ENCODE results near the gene GFY. TPM values are rescaled to one million over a fixed set of nuclear protein-coding genes. Genes with fewer than 3 reads are reported as not detected.

Gene GFY, protein sequence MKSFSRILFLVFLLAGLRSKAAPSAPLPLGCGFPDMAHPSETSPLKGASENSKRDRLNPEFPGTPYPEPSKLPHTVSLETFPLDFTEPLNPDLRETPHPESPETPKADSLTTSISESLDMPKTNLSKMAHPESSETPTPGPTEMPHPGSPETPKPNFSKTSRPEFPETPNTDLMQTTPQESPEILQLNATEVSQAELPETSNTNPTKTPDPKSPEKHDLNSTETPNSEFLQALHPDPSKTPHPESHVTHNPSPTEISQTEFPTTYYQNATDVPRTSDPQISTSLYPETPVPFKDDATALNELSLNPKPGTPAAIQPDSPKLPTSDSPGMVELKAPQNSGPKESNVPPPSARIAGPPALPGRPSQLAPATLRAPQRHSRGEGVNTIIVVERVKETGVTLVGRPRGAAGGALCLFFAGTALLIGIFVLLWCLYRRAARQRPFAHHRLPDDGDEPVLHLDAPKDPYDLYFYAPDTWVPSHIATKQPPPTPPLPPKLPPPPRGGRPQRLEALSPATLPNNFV
- total RNA-seq (not detected), polyA plus RNA-seq (not detected)

DNA sequence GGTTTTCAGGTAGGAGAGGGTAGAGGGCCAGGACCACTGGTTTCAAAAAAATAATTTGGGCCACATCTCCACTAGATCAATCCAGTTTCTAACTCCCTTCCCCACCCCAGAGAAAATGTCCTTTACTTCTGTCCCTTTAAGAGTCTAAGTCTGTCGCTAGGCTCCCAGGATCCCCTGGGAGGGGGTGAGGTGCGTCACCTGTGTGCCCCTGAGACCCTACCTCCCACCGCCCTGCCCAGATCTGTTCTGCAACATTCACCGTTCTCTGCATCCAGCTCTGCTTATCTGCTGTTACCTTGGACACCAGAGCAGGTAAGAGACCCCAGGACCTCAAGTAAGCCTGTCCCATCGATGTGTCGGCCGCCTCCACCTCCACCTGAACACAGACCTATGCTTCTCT is at the start of gene GFY:
Gene GFY (plus strand): TSS at position 211 of the 400 bp plus-strand sequence. CDS start 1,043 bp downstream, outside the sequence.
- Histone ChIP-seq H3K27ac (ENCODE audit: low read depth, low read length) (no peak within 1 kb of the TSS), H3K36me3 (ENCODE audit: insufficient read depth, low read length) (no peaks in the 10 kb centered on the region), H3K4me3 (ENCODE audit: low read length in 2 of 2) (no peak within 1 kb of the TSS), H3K4me1 (ENCODE audit: insufficient read depth, low read length) (peaks cover 56% of the 10 kb centered on the region), H3K27me3 (ENCODE audit: insufficient read depth, low read length) (peaks cover 70% of the 10 kb centered on the region), H3K9me3 (ENCODE audit: control insufficient read depth in 1 of 2, low read length in 2 of 2) (no peaks in the 10 kb centered on the region)
- Mint-ChIP-seq H3K27ac (peak within 1 kb of the TSS in 3 of 7 donors; percentile 52 to 74 (median 62)), H3K36me3 (peaks cover 0 to 5% of the 10 kb centered on the region in 2 donors), H3K27me3 (peaks cover 73 to 80% of the 10 kb centered on the region in 2 donors), H3K4me3 (peak within 1 kb of the TSS in 5 of 8 donors; percentile 52 to 88 (median 77)), H3K9me3 (peaks cover 0 to 3% (median 0%) of the 10 kb centered on the region in 8 donors), H3K4me1 (peaks cover 39 to 91% (median 62%) of the 10 kb centered on the region in 4 donors)
- ChIA-PET CTCF (ENCODE audit: partially characterized antibody) (interaction anchor here (1.0 to 2.2 kb wide), 3 partner anchors 16 to 34 kb away, joined by 3 to 7 read pairs (median 3); no protein-coding TSS in a partner anchor), POLR2A (ENCODE audit: partially characterized antibody) (interaction anchor here (0.5 to 2.4 kb wide), 6 partner anchors 12 to 44 kb away, joined by 3 to 10 read pairs (median 4); no protein-coding TSS in a partner anchor)
- peak in 1 of 5 donors; percentile 6 for DNase-seq
- intact Hi-C loops (cut with micrococcal nuclease): no loop called here

DNA sequence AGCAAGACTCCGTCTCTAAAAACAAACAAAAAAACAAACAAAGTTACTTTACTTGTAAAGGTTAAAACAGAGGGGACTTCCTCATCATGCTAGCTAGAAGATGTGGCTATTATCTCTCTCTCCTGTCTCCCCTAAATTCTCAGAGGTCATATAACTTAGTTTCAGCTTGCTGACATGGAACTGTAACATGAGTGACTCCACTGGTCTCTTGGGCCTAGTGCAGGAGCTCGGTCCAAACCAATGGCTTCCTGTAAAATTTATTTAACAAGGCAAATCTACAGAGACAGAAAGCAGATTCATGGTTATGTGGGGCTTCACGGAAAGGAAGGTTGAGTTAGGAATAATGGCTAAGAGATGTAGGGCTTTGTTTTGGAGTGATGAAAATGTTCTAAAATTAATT is 46.7 kb upstream of the GFY start:
- Histone ChIP-seq H3K4me3 (ENCODE audit: low read length in 2 of 2) (no peak overlapping the region), H3K36me3 (ENCODE audit: insufficient read depth, low read length) (no peaks in the 10 kb centered on the region), H3K9me3 (ENCODE audit: control insufficient read depth in 1 of 2, low read length in 2 of 2) (peaks cover 0 to 4% of the 10 kb centered on the region in 2 donors), H3K27ac (ENCODE audit: low read depth, low read length) (no peak overlapping the region), H3K27me3 (ENCODE audit: insufficient read depth, low read length) (no peaks in the 10 kb centered on the region), H3K4me1 (ENCODE audit: insufficient read depth, low read length) (no peaks in the 10 kb centered on the region)
- H3K4me1 Mint-ChIP-seq: no peaks in the 10 kb centered on the region
- intact Hi-C loops (cut with micrococcal nuclease): no loop called here
- POLR2A ChIA-PET (ENCODE audit: partially characterized antibody): no interaction called here
- peaks cover 0 to under 1% of the 10 kb centered on the region in 2 donors for H3K36me3 Mint-ChIP-seq
- no peak for DNase-seq
- peaks cover 0 to 11% (median 8%) of the 10 kb centered on the region in 8 donors for H3K9me3 Mint-ChIP-seq
- H3K4me3 Mint-ChIP-seq: no peak overlapping the region
- CTCF ChIA-PET (ENCODE audit: partially characterized antibody): interaction anchor here (1.0 kb wide), 1 partner anchor 45 kb away, joined by 4 read pairs; no protein-coding TSS in a partner anchor
- H3K27me3 Mint-ChIP-seq: peaks cover 4 to 6% of the 10 kb centered on the region in 2 donors
- H3K27ac Mint-ChIP-seq: no peak overlapping the region

DNA sequence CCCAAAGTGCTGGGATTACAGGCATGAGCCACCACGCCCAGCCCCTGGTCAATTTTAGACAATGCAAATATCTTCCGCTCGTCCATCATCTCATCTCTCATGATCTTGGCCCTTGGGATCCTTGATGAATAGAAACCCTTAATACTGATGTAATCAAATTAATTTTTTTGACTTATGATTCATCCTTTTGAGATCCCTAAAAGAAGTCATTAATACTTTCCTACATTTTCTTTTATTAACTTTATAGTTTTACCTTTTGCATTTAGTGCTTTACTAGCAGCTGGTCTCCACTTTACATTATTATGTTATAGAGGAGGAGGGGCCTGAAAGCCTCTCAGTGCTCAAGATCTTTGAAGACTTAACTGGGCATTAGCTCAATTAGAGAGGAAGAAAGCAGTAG is 44.8 kb upstream of the GFY start:
- intact Hi-C loops (cut with micrococcal nuclease): no loop called here
- Mint-ChIP-seq H3K27me3 (peaks cover 6 to 7% of the 10 kb centered on the region in 2 donors), H3K4me3 (no peak overlapping the region), H3K36me3 (peaks cover 0 to 1% of the 10 kb centered on the region in 2 donors), H3K9me3 (peaks cover 0 to 11% (median 8%) of the 10 kb centered on the region in 8 donors), H3K27ac (no peak overlapping the region), H3K4me1 (no peaks in the 10 kb centered on the region)
- Histone ChIP-seq H3K4me1 (ENCODE audit: insufficient read depth, low read length) (no peaks in the 10 kb centered on the region), H3K9me3 (ENCODE audit: control insufficient read depth in 1 of 2, low read length in 2 of 2) (peaks cover 0 to 4% of the 10 kb centered on the region in 2 donors), H3K27me3 (ENCODE audit: insufficient read depth, low read length) (no peaks in the 10 kb centered on the region), H3K36me3 (ENCODE audit: insufficient read depth, low read length) (no peaks in the 10 kb centered on the region), H3K4me3 (ENCODE audit: low read length in 2 of 2) (no peak overlapping the region), H3K27ac (ENCODE audit: low read depth, low read length) (no peak overlapping the region)
- ChIA-PET CTCF (ENCODE audit: partially characterized antibody) (interaction anchor here (1.8 kb wide), 1 partner anchor 90 kb away, joined by 6 read pairs; no protein-coding TSS in a partner anchor), POLR2A (ENCODE audit: partially characterized antibody) (no interaction called here)
- no peak for DNase-seq

DNA sequence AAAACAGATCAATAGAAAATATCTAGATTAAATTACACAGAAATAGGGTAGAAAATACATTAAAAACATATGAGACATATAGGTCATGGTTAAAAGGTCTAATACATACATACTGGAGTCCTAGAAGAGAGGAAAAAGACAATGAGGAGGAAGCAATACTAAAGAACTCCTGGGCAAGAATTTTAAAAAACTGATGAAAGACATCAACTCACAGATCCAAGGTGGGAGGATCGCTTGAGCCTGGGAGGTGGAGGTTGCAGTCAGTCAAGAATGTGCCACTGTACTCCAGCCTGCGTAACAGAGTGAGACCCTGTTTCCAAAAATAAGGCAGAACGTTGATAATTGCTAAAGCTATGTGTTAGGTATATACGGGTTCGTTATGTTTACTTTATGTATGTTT is 42.5 kb upstream of the GFY start:
- peak overlapping the region in 1 of 8 donors; percentile 17 for H3K4me3 Mint-ChIP-seq
- H3K4me3 ChIP-seq (ENCODE audit: low read length in 2 of 2): no peak overlapping the region
- no peaks in the 10 kb centered on the region for H3K36me3 ChIP-seq (ENCODE audit: insufficient read depth, low read length)
- no peak overlapping the region for H3K27ac Mint-ChIP-seq
- intact Hi-C loops (cut with micrococcal nuclease): no loop called here
- peaks cover 3% of the 10 kb centered on the region for H3K4me1 ChIP-seq (ENCODE audit: insufficient read depth, low read length)
- H3K27me3 ChIP-seq (ENCODE audit: insufficient read depth, low read length): no peaks in the 10 kb centered on the region
- H3K27ac ChIP-seq (ENCODE audit: low read depth, low read length): no peak overlapping the region
- peaks cover 0 to 4% of the 10 kb centered on the region in 2 donors for H3K9me3 ChIP-seq (ENCODE audit: control insufficient read depth in 1 of 2, low read length in 2 of 2)
- CTCF ChIA-PET (ENCODE audit: partially characterized antibody): interaction anchor here (0.6 kb wide), 1 partner anchor 88 kb away, joined by 3 read pairs; no protein-coding TSS in a partner anchor
- H3K27me3 Mint-ChIP-seq: peaks cover 2 to 5% of the 10 kb centered on the region in 2 donors
- POLR2A ChIA-PET (ENCODE audit: partially characterized antibody): interaction anchor here (1.0 kb wide), 1 partner anchor 47 kb away, joined by 3 read pairs; the partner anchor contains the start of gene CD37
- peaks cover 0 to 1% of the 10 kb centered on the region in 2 donors for H3K36me3 Mint-ChIP-seq
- no peak for DNase-seq
- H3K4me1 Mint-ChIP-seq: peaks cover 0 to 5% (median 0%) of the 10 kb centered on the region in 4 donors
- peaks cover 0 to 11% (median 8%) of the 10 kb centered on the region in 8 donors for H3K9me3 Mint-ChIP-seq

DNA sequence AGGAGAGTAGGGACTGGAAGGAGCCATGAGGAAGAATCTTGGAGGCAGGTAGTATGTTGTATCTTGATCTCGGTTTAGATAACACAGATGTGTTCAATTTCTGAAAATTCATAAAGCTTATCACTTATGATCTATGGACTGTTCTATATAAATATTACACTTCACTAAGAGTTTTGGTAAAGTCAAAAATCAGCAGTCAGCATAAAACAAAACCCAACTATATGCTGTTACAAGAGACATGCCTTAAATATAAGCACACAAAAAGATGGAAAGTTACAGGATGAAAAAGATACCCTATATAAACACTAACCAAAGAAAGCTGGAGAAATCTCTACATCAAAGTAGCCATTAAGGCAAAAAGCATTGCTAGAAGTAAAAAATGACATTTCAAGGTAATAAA is 41.6 kb upstream of the GFY start:
- H3K4me3 ChIP-seq (ENCODE audit: low read length in 2 of 2): no peak overlapping the region
- intact Hi-C loops (cut with micrococcal nuclease): no loop called here
- H3K36me3 Mint-ChIP-seq: peaks cover 0 to 1% of the 10 kb centered on the region in 2 donors
- H3K4me1 ChIP-seq (ENCODE audit: insufficient read depth, low read length): peaks cover 11% of the 10 kb centered on the region
- H3K9me3 ChIP-seq (ENCODE audit: control insufficient read depth in 1 of 2, low read length in 2 of 2): peaks cover 0 to 4% of the 10 kb centered on the region in 2 donors
- H3K4me3 Mint-ChIP-seq: no peak overlapping the region
- H3K27me3 ChIP-seq (ENCODE audit: insufficient read depth, low read length): no peaks in the 10 kb centered on the region
- POLR2A ChIA-PET (ENCODE audit: partially characterized antibody): interaction anchor here (1.0 kb wide), 1 partner anchor 48 kb away, joined by 3 read pairs; the partner anchor contains the start of gene CD37
- peaks cover 0 to 5% of the 10 kb centered on the region in 2 donors for H3K27me3 Mint-ChIP-seq
- peaks cover 0 to 11% (median 8%) of the 10 kb centered on the region in 8 donors for H3K9me3 Mint-ChIP-seq
- no peak overlapping the region for H3K27ac ChIP-seq (ENCODE audit: low read depth, low read length)
- no peak for DNase-seq
- no peak overlapping the region for H3K27ac Mint-ChIP-seq
- peaks cover 0 to 11% (median under 1%) of the 10 kb centered on the region in 4 donors for H3K4me1 Mint-ChIP-seq
- no peaks in the 10 kb centered on the region for H3K36me3 ChIP-seq (ENCODE audit: insufficient read depth, low read length)
- CTCF ChIA-PET (ENCODE audit: partially characterized antibody): interaction anchor here (0.8 to 1.1 kb wide), 2 partner anchors 8 to 90 kb away, joined by 3 read pairs; no protein-coding TSS in a partner anchor

DNA sequence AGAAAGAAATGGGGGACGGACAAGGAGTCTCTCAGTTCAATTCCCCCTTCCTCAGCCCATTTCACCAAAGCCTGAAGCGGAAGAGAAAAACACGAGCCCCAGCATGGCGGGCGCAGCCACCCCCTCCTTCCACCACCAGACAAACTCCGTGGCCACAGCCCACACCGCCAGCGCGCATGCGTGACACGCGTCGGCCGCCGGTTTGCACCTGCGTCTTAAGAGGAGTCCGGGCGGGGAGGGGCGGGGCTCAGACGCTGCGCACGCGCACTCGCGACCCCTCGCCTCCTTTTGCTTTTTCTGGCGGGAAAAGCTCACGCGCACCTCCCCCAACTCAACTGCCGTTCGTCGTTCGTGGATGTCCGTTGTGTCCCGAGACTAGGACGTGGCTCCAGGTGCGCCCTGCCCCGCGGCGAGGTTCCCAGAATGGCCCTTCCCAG is 37.2 kb upstream of the GFY start, which contains the start of gene KASH5:
Gene KASH5 (plus strand): TSS at position 314 of the 437 bp plus-strand sequence. CDS start 2,635 bp downstream, outside the sequence.
- Histone ChIP-seq H3K27me3 (ENCODE audit: insufficient read depth, low read length) (no peaks in the 10 kb centered on the region), H3K27ac (ENCODE audit: low read depth, low read length) (no peak within 1 kb of the TSS), H3K36me3 (ENCODE audit: insufficient read depth, low read length) (no peaks in the 10 kb centered on the region), H3K4me3 (ENCODE audit: low read length in 2 of 2) (no peak within 1 kb of the TSS), H3K4me1 (ENCODE audit: insufficient read depth, low read length) (peaks cover 21% of the 10 kb centered on the region), H3K9me3 (ENCODE audit: control insufficient read depth in 1 of 2, low read length in 2 of 2) (no peaks in the 10 kb centered on the region)
- CTCF ChIA-PET (ENCODE audit: partially characterized antibody): interaction anchor here (1.1 to 1.4 kb wide), 2 partner anchors 86 to 162 kb away, joined by 3 to 6 read pairs; partner anchors contain the start of gene FLT3LG
- POLR2A ChIA-PET (ENCODE audit: partially characterized antibody): interaction anchor here (0.7 to 2.1 kb wide), 4 partner anchors 53 to 162 kb away, joined by 4 to 10 read pairs (median 5); partner anchors contain the start of genes CD37 and PIH1D1
- intact Hi-C loops (cut with micrococcal nuclease): loop anchor here (1.0 to 2.0 kb wide), 2 partner anchors 25 to 292 kb away; partner anchors contain the start of genes DKKL1 and TEAD2
- peak within 1 kb of the TSS in 7 of 8 donors; percentile 4 to 71 (median 47) for H3K4me3 Mint-ChIP-seq
- H3K4me1 Mint-ChIP-seq: peaks cover 8 to 21% (median 11%) of the 10 kb centered on the region in 4 donors
- peaks cover 0 to 1% of the 10 kb centered on the region in 2 donors for H3K36me3 Mint-ChIP-seq
- H3K27me3 Mint-ChIP-seq: peaks cover 0 to 4% of the 10 kb centered on the region in 2 donors
- peaks cover 0 to 1% (median 0%) of the 10 kb centered on the region in 8 donors for H3K9me3 Mint-ChIP-seq
- peak within 1 kb of the TSS in 5 of 7 donors; percentile 25 to 83 (median 62) for H3K27ac Mint-ChIP-seq
- DNase-seq: peak; percentile 67 to 92 (median 82)
